Breast epithelium (tissue), 4 donors: ENCODE data around the gene TMEM255B. TPM values are rescaled to one million over a fixed set of nuclear protein-coding genes. Genes with fewer than 3 reads are reported as not detected.

Experiments
- DNase-seq, 2 donors: peaks; one replicate each; pipeline ENCODE4 v3.0.0-alpha.2; 2019; ENCODE audit warnings: low spot score in 2 of 2
- H3K27ac ChIP-seq, 2 donors: fragments of 200-600 bp; sonication (generic) in 1 of 2; one replicate each; pipeline ENCODE4 v1.5.1; 2016 to 2019; ENCODE audit warnings: mild to moderate bottlenecking in 1 of 2
- H3K27me3 ChIP-seq, 2 donors: fragments of 200-600 bp; sonication (generic) in 1 of 2; one replicate each; pipeline versions ENCODE4 v1.5.1 to v1.6.0; 2017 to 2019; ENCODE audit warnings: control low read depth in 1 of 2, mild to moderate bottlenecking in 1 of 2
- H3K36me3 ChIP-seq: fragments of 200-600 bp; one replicate; pipeline ENCODE4 v1.5.1; 2019
- H3K4me1 ChIP-seq, 2 donors: fragments of 200-600 bp; sonication (generic); one replicate each; pipeline ENCODE4 v1.5.1; 2016 to 2019; ENCODE audit warnings: control low read depth in 1 of 2
- H3K4me3 ChIP-seq, 3 donors: fragments of 200-600 bp; sonication (generic); 1 replicate in 2 of 3; 2 replicates in 1 of 3; pipeline ENCODE4 v1.5.1; 2016 to 2019; ENCODE audit warnings: mild to moderate bottlenecking in 3 of 3, moderate library complexity in 2 of 3
- H3K9me3 ChIP-seq, 2 donors: fragments of 200-600 bp; sonication (generic) in 1 of 2; one replicate each; pipeline ENCODE4 v1.5.1; 2016 to 2019; ENCODE audit warnings: control low read depth in 1 of 2
- POLR2A ChIP-seq: fragments of 450-650 bp; IDR thresholded peaks from one replicate; pipeline ENCODE4 v1.6.1; 2016; ENCODE audit warnings: antibody characterized with exemption, mild to moderate bottlenecking, moderate library complexity
- POLR2AphosphoS5 ChIP-seq, 3 donors: sonication (generic); formaldehyde crosslinking; IDR thresholded peaks; one replicate each; pipeline ENCODE4 v1.6.1; 2017; ENCODE audit warnings: antibody characterized with exemption in 3 of 3
- intact Hi-C: fragments of 100-400 bp; cut with DNase I; formaldehyde crosslinking; loops from one replicate; pipeline ENCODE4 v1.15.1; 2023; ENCODE audit warnings: low total_unique reads
- total RNA-seq, 3 donors: library from RNA; depleted of rRNA; stranded (reverse); fragments of >200 nt; gene quantifications; one replicate each; pipeline ENCODE4 v1.1.0, GENCODE V29; 2016
- TF ChIP-seq, protein P1 (sequence below), 3 donors: fragments of 450-650 bp; IDR thresholded peaks; one replicate each; pipeline ENCODE4 v1.5.1; 2016 to 2017; ENCODE audit warnings: antibody characterized with exemption in 3 of 3, mild to moderate bottlenecking in 3 of 3, moderate library complexity in 3 of 3

The TMEM255B gene
- total RNA-seq, 3 donors from 2014 or later: 2.3 to 11.8 (median 5.2) TPM

DNA sequence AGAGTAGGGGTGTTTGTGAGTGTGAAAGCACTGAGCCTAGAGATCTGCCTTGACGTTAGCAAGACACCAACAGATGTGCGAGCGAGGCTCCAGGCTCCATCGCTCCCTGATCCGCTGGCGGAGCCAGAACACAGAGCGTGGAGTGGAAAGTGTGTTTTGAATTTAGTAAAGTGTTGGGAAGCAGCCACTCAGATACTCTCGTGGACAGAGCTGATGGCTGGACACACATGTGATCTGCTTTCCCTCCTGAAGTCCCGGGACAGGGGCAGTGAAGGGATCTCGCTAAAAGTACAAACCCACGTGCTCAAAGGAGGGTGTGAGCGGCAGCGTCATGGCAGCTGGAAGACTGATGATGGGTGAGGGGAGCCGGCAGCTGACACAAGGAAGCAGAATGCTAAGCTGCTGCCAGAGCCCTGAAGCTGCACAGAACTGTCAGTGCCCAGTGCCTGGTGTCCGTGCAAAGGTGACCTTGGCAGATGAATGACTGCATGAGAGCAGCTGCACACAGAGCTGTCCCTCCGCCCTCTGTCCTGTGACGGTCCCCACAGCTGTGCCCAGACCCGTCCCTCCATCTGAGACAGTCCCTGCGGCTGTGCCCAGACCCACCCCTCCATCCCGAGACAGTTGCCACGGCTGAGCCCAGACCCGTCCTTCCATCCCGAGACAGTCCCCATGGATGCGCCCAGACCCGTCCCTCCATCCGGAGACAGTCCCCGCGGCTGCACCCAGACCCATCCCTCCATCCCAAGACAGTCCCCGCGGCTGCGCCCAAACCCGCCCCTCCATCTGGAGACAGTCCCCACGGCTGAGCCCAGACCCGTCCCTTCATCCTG lies 29.6 kb upstream of the TMEM255B start:
- no peak for TF ChIP-seq POLR2AphosphoS5 (IDR thresholded peaks at IDR 0.05)
- TF ChIP-seq, protein P1, sequence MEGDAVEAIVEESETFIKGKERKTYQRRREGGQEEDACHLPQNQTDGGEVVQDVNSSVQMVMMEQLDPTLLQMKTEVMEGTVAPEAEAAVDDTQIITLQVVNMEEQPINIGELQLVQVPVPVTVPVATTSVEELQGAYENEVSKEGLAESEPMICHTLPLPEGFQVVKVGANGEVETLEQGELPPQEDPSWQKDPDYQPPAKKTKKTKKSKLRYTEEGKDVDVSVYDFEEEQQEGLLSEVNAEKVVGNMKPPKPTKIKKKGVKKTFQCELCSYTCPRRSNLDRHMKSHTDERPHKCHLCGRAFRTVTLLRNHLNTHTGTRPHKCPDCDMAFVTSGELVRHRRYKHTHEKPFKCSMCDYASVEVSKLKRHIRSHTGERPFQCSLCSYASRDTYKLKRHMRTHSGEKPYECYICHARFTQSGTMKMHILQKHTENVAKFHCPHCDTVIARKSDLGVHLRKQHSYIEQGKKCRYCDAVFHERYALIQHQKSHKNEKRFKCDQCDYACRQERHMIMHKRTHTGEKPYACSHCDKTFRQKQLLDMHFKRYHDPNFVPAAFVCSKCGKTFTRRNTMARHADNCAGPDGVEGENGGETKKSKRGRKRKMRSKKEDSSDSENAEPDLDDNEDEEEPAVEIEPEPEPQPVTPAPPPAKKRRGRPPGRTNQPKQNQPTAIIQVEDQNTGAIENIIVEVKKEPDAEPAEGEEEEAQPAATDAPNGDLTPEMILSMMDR (IDR thresholded peaks at IDR 0.05): no peak
- no peak for TF ChIP-seq POLR2A
- no peak overlapping the region for H3K27ac ChIP-seq
- no peaks in the 10 kb centered on the region for H3K36me3 ChIP-seq
- no peaks in the 10 kb centered on the region for H3K9me3 ChIP-seq
- no peaks in the 10 kb centered on the region for H3K4me1 ChIP-seq
- H3K27me3 ChIP-seq: peaks cover 0 to 33% of the 10 kb centered on the region in 2 donors
- H3K4me3 ChIP-seq: no peak overlapping the region
- no peak for DNase-seq
- intact Hi-C loops: no loop called here

DNA sequence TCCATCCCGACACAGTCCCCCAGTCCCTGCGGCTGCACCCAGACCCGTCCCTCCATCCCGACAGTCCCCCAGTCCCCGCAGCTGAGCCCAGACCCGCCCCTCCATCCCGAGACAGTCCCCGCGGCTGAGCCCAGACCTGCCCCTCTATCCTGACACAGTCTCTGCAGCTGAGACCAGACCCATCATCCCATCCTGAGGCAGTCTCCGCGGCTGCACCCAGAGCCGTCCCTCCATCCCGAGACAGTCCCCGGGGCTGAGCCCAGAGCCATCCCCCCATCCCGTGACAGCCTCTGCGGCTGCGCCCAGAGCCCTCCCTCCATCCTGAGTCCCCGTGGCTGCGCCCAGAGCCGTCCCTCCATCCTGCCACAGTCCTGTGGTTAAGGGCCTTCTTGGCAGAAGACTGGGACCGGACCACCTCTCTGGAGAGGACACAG lies 28.8 kb upstream of the TMEM255B start:
- H3K4me3 ChIP-seq: no peak overlapping the region
- H3K4me1 ChIP-seq: no peaks in the 10 kb centered on the region
- H3K9me3 ChIP-seq: no peaks in the 10 kb centered on the region
- H3K27me3 ChIP-seq: peaks cover 0 to 33% of the 10 kb centered on the region in 2 donors
- TF ChIP-seq POLR2AphosphoS5 (IDR thresholded peaks at IDR 0.05) (no peak), POLR2A (no peak)
- TF ChIP-seq, protein P1 (IDR thresholded peaks at IDR 0.05): no peak
- H3K36me3 ChIP-seq: no peaks in the 10 kb centered on the region
- no peak for DNase-seq
- intact Hi-C loops: no loop called here
- H3K27ac ChIP-seq: no peak overlapping the region

DNA sequence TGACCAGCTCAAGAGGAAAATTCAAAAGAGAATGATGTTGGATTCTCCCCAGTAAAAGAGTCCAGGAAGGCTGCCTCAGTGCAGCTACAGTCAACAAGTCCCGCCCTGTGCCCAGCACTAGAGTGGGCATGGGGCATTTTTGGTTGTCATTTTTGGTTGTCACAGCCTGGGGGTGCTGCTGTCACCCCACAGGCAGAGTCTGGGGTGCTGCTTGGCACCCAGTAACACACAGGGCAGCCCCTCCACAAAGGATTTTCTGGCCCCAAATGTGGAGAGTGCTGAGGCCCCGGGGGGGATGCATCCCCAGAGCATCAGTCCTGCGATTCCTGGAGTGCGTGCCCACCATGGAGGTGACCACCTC lies 28.2 kb upstream of the TMEM255B start:
- no peak overlapping the region for H3K27ac ChIP-seq
- no peak for DNase-seq
- intact Hi-C loops: no loop called here
- TF ChIP-seq POLR2A: no peak
- no peak for TF ChIP-seq POLR2AphosphoS5 (IDR thresholded peaks at IDR 0.05)
- TF ChIP-seq, protein P1 (IDR thresholded peaks at IDR 0.05): no peak
- H3K27me3 ChIP-seq: peaks cover 0 to 33% of the 10 kb centered on the region in 2 donors
- H3K36me3 ChIP-seq: no peaks in the 10 kb centered on the region
- no peaks in the 10 kb centered on the region for H3K4me1 ChIP-seq
- no peaks in the 10 kb centered on the region for H3K9me3 ChIP-seq
- no peak overlapping the region for H3K4me3 ChIP-seq

DNA sequence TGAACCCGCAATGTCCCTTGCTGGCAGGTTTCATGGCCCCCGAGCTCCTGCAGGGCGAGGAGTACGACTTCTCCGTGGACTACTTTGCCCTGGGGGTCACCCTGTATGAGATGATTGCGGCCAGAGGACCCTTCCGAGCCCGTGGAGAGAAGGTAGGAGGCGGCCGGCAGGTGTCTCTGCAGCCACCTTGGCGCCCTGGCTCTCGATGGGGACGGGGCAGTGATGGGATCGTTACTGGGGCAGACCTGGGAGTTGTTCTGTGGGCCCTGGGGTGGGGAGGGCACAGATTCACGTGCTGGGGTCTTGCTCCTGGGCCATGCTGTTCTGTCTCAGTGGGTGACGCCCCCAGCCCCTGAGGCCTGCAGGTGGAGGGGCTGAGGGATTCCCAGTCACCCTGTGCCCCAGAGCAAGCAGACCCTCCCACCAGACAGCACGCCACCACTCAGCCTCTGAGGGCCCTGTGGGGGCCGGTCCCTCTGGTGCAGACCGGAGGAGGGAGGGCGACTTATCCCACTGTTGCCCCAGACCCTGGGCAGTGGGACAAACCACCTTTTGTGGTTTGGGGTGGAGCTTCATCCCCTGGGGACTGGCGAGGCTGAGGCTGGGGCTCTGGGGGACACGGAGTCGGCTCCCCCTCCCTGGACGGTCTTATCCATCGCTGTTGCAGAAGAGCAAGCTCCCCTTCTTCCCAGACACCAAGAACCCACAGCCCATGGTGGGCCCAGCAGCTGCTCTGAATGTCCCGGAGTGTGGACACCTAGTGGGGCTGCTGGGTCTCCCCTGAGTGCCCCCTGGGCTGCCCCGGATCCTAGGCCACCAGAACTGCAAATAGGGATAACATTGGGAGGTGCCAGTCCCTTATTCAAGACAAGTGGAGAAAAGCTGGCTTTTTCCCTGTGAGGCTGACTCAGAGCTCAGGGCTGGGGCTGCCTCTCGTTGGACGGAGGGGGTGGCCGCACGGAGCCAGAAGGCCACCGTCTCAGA lies 27.5 kb upstream of the TMEM255B start:
- H3K36me3 ChIP-seq: no peaks in the 10 kb centered on the region
- H3K27me3 ChIP-seq: peaks cover 0 to 33% of the 10 kb centered on the region in 2 donors
- H3K4me1 ChIP-seq: no peaks in the 10 kb centered on the region
- H3K27ac ChIP-seq: no peak overlapping the region
- no peaks in the 10 kb centered on the region for H3K9me3 ChIP-seq
- TF ChIP-seq POLR2A (no peak), POLR2AphosphoS5 (IDR thresholded peaks at IDR 0.05) (no peak)
- TF ChIP-seq, protein P1 (IDR thresholded peaks at IDR 0.05): no peak
- intact Hi-C loops: no loop called here
- no peak for DNase-seq
- H3K4me3 ChIP-seq: no peak overlapping the region
